Fibroblast of lung (primary cell): ENCODE data around the gene DOHH.

ENCODE experiments used
- CTCF ChIP-seq, 2 donors: IDR thresholded peaks in 1 of 2; conservative IDR thresholded peaks in 1 of 2; 1 replicate in 1 of 2; 2 replicates in 1 of 2; pipeline ENCODE4 v1.5.1; 2011 to 2012; ENCODE audit warnings: low read length in 2 of 2, control low read depth in 1 of 2, inconsistent platforms in 1 of 2, low read depth in 1 of 2, mild to moderate bottlenecking in 1 of 2
- EZH2 ChIP-seq: IDR thresholded peaks from 2 replicates; pipeline ENCODE4 v1.5.1; 2012; ENCODE audit warnings: low read length, control low read depth, mild to moderate bottlenecking; ENCODE audit errors: missing control alignments

GRCh38 chr19:3522421-3523360, 22.2 kb upstream of the DOHH start:
- TF ChIP-seq EZH2 (no peak), CTCF (conservative IDR thresholded peaks at IDR 0.05 in 1 of 2, IDR thresholded peaks at IDR 0.05 in 1 of 2; ENCODE audit: low read depth in 1 of 2, low read length in 2 of 2) (no peak)
